GM12891 (cell line): ENCODE data around the gene PRKN.

ENCODE experiments used
- POLR2A ChIP-seq: IDR thresholded peaks from 2 replicates; pipeline ENCODE4 v1.6.1; 2011; ENCODE audit warnings: low read depth, low read length, control low read depth
- POLR2AphosphoS5 ChIP-seq: IDR thresholded peaks from 2 replicates; pipeline ENCODE4 v1.6.1; 2011; ENCODE audit warnings: low read depth, low read length, control low read depth
- POU2F2 ChIP-seq: IDR thresholded peaks from 2 replicates; pipeline ENCODE4 v1.6.1; 2011; ENCODE audit warnings: low read depth, mild to moderate bottlenecking, control low read depth, low read length, moderate library complexity
- TAF1 ChIP-seq: IDR thresholded peaks from 2 replicates; pipeline ENCODE4 v1.6.1; 2011; ENCODE audit warnings: low read depth, low read length, control low read depth

GRCh38 chr6:161540532-161540931, 1187.0 kb downstream of the PRKN start:
- TF ChIP-seq POLR2A (no peak), POLR2AphosphoS5 (no peak), POU2F2 (no peak), TAF1 (no peak)
